Hepatocyte (in vitro differentiated cells): ENCODE results near the gene FERD3L. TPM values are rescaled to one million over a fixed set of nuclear protein-coding genes. Genes with fewer than 3 reads are reported as not detected.

Experiments
- DNase-seq: peaks from one replicate; pipeline ENCODE4 v3.0.0-alpha.2; 2016; ENCODE audit warnings: low spot score
- H2AFZ ChIP-seq: fragments of 200-600 bp; sonication (generic); 2 replicates; pipeline ENCODE4 v1.6.0; 2016; ENCODE audit warnings: antibody characterized with exemption, mild to moderate bottlenecking
- H3K27ac ChIP-seq: fragments of 200-600 bp; sonication (generic); 2 replicates; pipeline ENCODE4 v1.5.1; 2016; ENCODE audit warnings: mild to moderate bottlenecking
- H3K27me3 ChIP-seq: fragments of 200-600 bp; sonication (generic); 2 replicates; pipeline ENCODE4 v1.6.1; 2016
- H3K36me3 ChIP-seq: fragments of 200-600 bp; sonication (generic); replicated peaks from 2 replicates; pipeline ENCODE4 v1.5.1; 2016; ENCODE audit warnings: low read depth; ENCODE audit not compliant: insufficient read depth
- H3K4me1 ChIP-seq: fragments of 200-600 bp; sonication (generic); 2 replicates; pipeline ENCODE4 v1.5.1; 2016; ENCODE audit warnings: mild to moderate bottlenecking, moderate library complexity; ENCODE audit not compliant: insufficient read depth
- H3K4me2 ChIP-seq: fragments of 200-600 bp; sonication (generic); 2 replicates; pipeline ENCODE4 v1.6.0; 2016
- H3K4me3 ChIP-seq: fragments of 200-600 bp; sonication (generic); 2 replicates; pipeline ENCODE4 v1.5.1; 2016; ENCODE audit warnings: mild to moderate bottlenecking
- H3K79me2 ChIP-seq: fragments of 200-600 bp; sonication (generic); 2 replicates; pipeline ENCODE4 v1.6.0; 2017; ENCODE audit warnings: mild to moderate bottlenecking
- H3K9me2 ChIP-seq: fragments of 200-600 bp; sonication (generic); replicated peaks from 2 replicates; pipeline ENCODE4 v1.6.0; 2017; ENCODE audit warnings: mild to moderate bottlenecking; ENCODE audit not compliant: insufficient read depth
- H3K9me3 ChIP-seq: fragments of 200-600 bp; sonication (generic); 2 replicates; pipeline ENCODE4 v1.5.1; 2016; ENCODE audit warnings: low read depth, mild to moderate bottlenecking
- H4K20me1 ChIP-seq: fragments of 200-600 bp; sonication (generic); 2 replicates; pipeline ENCODE4 v1.6.0; 2016; ENCODE audit warnings: mild to moderate bottlenecking; ENCODE audit not compliant: insufficient read depth, poor library complexity, severe bottlenecking
- EZH2 ChIP-seq: fragments of 200-600 bp; sonication (generic); IDR thresholded peaks from 2 replicates; pipeline ENCODE4 v1.6.1; 2016; ENCODE audit warnings: antibody characterized with exemption, mild to moderate bottlenecking, borderline replicate concordance
- EZH2phosphoT487 ChIP-seq: fragments of 200-600 bp; sonication (generic); IDR thresholded peaks from one replicate; pipeline ENCODE4 v1.6.1; 2018; ENCODE audit warnings: antibody characterized with exemption, mild to moderate bottlenecking, low read depth, moderate library complexity; ENCODE audit not compliant: unreplicated experiment, severe bottlenecking
- WGBS: methylation state at CpG from one replicate; pipeline ENCODE4 v1.1.6; 2016; ENCODE audit warnings: low lambda C conversion rate; ENCODE audit errors: missing lambda C conversion rate; 5-methylcytosine and 5-hydroxymethylcytosine counted together
- polyA plus RNA-seq: library from polyadenylated mRNA; unstranded; fragments of >200 nt; fragmentation: Nextera tagmentation; extraction: Ambion mirVana; gene quantifications from 2 replicates; pipeline ENCODE4 v1.2.1, GENCODE V29; 2016
- total RNA-seq: library from RNA; depleted of rRNA; stranded (reverse); fragments of >200 nt; gene quantifications from 2 replicates; pipeline ENCODE4 v1.2.3, GENCODE V29; 2014
- TF ChIP-seq, protein P1 (sequence below): fragments of 200-600 bp; sonication (generic); IDR thresholded peaks from 2 replicates; pipeline ENCODE4 v1.5.1; 2016; ENCODE audit warnings: antibody characterized with exemption, mild to moderate bottlenecking; ENCODE audit not compliant: poor library complexity

Gene FERD3L
- total and polyA plus RNA-seq, 2 experiments from 2014 or later = not detected

DNA sequence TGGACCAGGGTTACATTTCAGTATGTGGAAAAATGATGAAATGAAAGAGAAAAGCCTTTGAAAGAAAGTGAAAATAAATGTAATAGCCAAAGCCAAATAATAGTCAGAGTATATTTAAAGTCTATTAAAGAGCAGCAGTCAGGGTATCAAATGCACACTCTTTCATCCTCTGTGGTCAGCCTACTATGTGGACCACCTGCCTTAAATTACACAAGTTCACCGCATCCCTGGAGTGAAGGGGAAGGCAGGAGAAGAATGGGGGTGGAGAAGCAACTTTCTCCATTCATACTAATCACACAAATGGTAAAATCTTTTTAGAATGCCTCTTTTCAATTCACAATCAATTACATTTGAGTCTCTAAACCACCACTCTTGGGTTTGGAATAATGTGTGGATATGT, 43.7 kb downstream of the FERD3L start:
- no peak overlapping the region for H3K27ac ChIP-seq
- no peak for DNase-seq
- H3K4me3 ChIP-seq = no peak overlapping the region
- no peak overlapping the region for H3K4me2 ChIP-seq
- 64% methylated on average over 1 of the region's 1 CpG for WGBS
- H3K79me2 ChIP-seq = peaks cover 5% of the 10 kb centered on the region
- H3K27me3 ChIP-seq = peaks cover 27% of the 10 kb centered on the region
- H3K36me3 ChIP-seq = no peaks in the 10 kb centered on the region
- H3K9me3 ChIP-seq = no peaks in the 10 kb centered on the region
- H3K4me1 ChIP-seq = peaks cover 6% of the 10 kb centered on the region
- H3K9me2 ChIP-seq = no peaks in the 10 kb centered on the region
- H4K20me1 ChIP-seq = no peaks in the 10 kb centered on the region
- no peak overlapping the region for H2AFZ ChIP-seq
- TF ChIP-seq EZH2phosphoT487 = no peak
- no peak for TF ChIP-seq EZH2
- TF ChIP-seq, protein P1, sequence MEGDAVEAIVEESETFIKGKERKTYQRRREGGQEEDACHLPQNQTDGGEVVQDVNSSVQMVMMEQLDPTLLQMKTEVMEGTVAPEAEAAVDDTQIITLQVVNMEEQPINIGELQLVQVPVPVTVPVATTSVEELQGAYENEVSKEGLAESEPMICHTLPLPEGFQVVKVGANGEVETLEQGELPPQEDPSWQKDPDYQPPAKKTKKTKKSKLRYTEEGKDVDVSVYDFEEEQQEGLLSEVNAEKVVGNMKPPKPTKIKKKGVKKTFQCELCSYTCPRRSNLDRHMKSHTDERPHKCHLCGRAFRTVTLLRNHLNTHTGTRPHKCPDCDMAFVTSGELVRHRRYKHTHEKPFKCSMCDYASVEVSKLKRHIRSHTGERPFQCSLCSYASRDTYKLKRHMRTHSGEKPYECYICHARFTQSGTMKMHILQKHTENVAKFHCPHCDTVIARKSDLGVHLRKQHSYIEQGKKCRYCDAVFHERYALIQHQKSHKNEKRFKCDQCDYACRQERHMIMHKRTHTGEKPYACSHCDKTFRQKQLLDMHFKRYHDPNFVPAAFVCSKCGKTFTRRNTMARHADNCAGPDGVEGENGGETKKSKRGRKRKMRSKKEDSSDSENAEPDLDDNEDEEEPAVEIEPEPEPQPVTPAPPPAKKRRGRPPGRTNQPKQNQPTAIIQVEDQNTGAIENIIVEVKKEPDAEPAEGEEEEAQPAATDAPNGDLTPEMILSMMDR = no peak

DNA sequence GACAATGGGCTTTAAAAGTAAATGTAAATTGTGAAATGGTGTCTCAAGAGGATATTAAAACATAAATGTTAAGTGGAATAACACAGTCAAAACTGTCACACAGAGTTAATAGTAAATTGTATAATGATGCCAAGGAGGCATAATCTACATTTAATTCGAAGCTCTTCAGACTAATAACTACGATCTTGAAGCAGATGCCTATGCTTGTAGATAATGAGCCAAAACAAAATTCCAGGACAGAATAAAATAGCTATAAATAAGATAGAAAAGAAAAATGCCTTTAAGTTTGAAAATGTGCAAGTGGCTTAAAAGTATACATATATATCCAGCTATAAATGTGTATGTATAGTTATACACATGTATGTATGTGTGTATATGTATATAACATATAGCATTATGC, 45.3 kb downstream of the FERD3L start:
- Histone ChIP-seq H3K4me3 (no peak overlapping the region), H3K79me2 (no peaks in the 10 kb centered on the region), H3K36me3 (no peaks in the 10 kb centered on the region), H3K9me2 (no peaks in the 10 kb centered on the region), H3K4me1 (no peaks in the 10 kb centered on the region), H2AFZ (no peak overlapping the region), H3K27ac (no peak overlapping the region), H3K9me3 (no peaks in the 10 kb centered on the region), H4K20me1 (no peaks in the 10 kb centered on the region), H3K4me2 (no peak overlapping the region), H3K27me3 (peaks cover 13% of the 10 kb centered on the region)
- WGBS = 72% methylated on average over 2 of the region's 2 CpGs
- DNase-seq = no peak
- TF ChIP-seq, protein P1 = no peak
- no peak for TF ChIP-seq EZH2phosphoT487
- TF ChIP-seq EZH2 = no peak

DNA sequence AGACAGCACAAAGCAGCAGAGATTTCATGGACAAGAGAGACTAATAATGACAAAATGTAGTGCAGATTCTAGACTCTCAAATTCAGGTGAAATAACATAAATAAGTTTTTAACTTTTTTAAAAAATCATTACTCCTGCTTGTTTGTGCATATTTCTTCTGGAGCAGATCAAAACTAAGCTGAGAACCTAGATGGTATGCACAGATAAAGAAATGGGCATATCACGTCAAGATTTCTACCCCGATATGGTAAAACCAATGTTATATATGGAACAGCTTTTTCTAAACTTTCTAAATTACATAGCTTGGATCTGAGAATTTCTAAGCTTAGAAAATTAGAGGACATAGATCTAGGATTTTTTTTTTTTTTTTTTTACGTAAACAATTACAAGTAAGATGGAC, 46.0 kb downstream of the FERD3L start:
- H3K4me1 ChIP-seq = no peaks in the 10 kb centered on the region
- H3K27ac ChIP-seq = no peak overlapping the region
- H3K4me3 ChIP-seq = no peak overlapping the region
- H4K20me1 ChIP-seq = no peaks in the 10 kb centered on the region
- H3K79me2 ChIP-seq = no peaks in the 10 kb centered on the region
- H3K27me3 ChIP-seq = peaks cover 8% of the 10 kb centered on the region
- no peaks in the 10 kb centered on the region for H3K36me3 ChIP-seq
- no peak for DNase-seq
- no peak overlapping the region for H3K4me2 ChIP-seq
- WGBS = 89% methylated on average over 3 of the region's 3 CpGs
- TF ChIP-seq EZH2phosphoT487 = no peak
- no peak for TF ChIP-seq EZH2
- TF ChIP-seq, protein P1 = no peak
- no peaks in the 10 kb centered on the region for H3K9me3 ChIP-seq
- no peak overlapping the region for H2AFZ ChIP-seq
- no peaks in the 10 kb centered on the region for H3K9me2 ChIP-seq

DNA sequence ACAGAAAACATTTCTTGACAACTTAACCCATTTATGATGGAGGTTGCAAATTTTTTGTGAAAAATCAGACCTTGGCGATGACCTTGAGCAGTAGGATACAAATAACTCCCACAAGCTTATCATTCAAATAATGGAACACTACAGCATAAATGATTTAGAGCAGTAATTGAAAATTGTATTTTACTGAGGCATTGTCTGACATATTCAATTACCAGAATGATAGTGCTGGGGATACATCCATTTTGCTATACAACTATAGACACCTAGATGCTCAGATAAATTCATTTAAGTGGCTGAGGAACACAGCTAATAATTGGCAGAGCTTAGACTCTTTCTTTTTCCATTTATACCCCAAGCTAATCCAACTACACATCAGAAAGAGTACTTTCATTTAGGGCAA, 46.7 kb downstream of the FERD3L start:
- Histone ChIP-seq H2AFZ (no peak overlapping the region), H3K4me2 (no peak overlapping the region), H3K27ac (no peak overlapping the region), H3K9me3 (no peaks in the 10 kb centered on the region), H3K27me3 (peaks cover 8% of the 10 kb centered on the region), H3K4me3 (no peak overlapping the region), H3K9me2 (no peaks in the 10 kb centered on the region), H4K20me1 (no peaks in the 10 kb centered on the region), H3K79me2 (no peaks in the 10 kb centered on the region), H3K4me1 (no peaks in the 10 kb centered on the region), H3K36me3 (no peaks in the 10 kb centered on the region)
- TF ChIP-seq EZH2phosphoT487 (no peak), EZH2 (no peak)
- TF ChIP-seq, protein P1 = no peak
- DNase-seq = no peak
- 100% methylated on average over 1 of the region's 1 CpG for WGBS
